Spleen (tissue), 11 donors: ENCODE results near the gene PSME2. TPM values are rescaled to one million over a fixed set of nuclear protein-coding genes. Genes with fewer than 3 reads are reported as not detected.

Source experiments
- DNase-seq: peaks from one replicate; pipeline ENCODE4 v3.0.0-alpha.2; 2020
- H3K27ac ChIP-seq, 8 donors: fragments of 200-600 bp; sonication (generic) in 7 of 8; 1 replicate in 4 of 8; 2 replicates in 4 of 8; pipeline versions ENCODE4 v1.5.0 to v1.8.0; 2016 to 2021; ENCODE audit warnings: inconsistent platforms in 4 of 8, mild to moderate bottlenecking in 4 of 8, moderate library complexity in 1 of 8
- H3K27me3 ChIP-seq, 7 donors: fragments of 200-600 bp; sonication (generic) in 6 of 7; replicated peaks in 1 of 7; 1 replicate in 4 of 7; 2 replicates in 3 of 7; pipeline versions ENCODE4 v1.5.0 to v1.8.0; 2016 to 2021; ENCODE audit warnings: inconsistent platforms in 3 of 7, mild to moderate bottlenecking in 1 of 7
- H3K36me3 ChIP-seq, 6 donors: fragments of 200-600 bp; sonication (generic) in 5 of 6; 1 replicate in 4 of 6; 2 replicates in 2 of 6; pipeline versions ENCODE4 v1.5.0 to v1.8.0; 2016 to 2021; ENCODE audit warnings: inconsistent platforms in 2 of 6
- H3K4me1 ChIP-seq, 6 donors: fragments of 200-600 bp; sonication (generic) in 5 of 6; 1 replicate in 3 of 6; 2 replicates in 3 of 6; pipeline versions ENCODE4 v1.5.0 to v1.8.0; 2016 to 2021; ENCODE audit warnings: inconsistent platforms in 3 of 6
- H3K4me3 ChIP-seq, 8 donors: fragments of 200-600 bp; sonication (generic) in 7 of 8; 1 replicate in 4 of 8; 2 replicates in 4 of 8; pipeline versions ENCODE4 v1.5.0 to v1.8.0; 2016 to 2021; ENCODE audit warnings: inconsistent platforms in 4 of 8, mild to moderate bottlenecking in 4 of 8, moderate library complexity in 2 of 8
- H3K9me3 ChIP-seq, 8 donors: fragments of 200-600 bp; sonication (generic) in 7 of 8; 1 replicate in 4 of 8; 2 replicates in 4 of 8; pipeline versions ENCODE4 v1.5.0 to v1.8.0; 2016 to 2021; ENCODE audit warnings: inconsistent platforms in 4 of 8
- CTCF ChIP-seq, 11 experiments: fragments of 200-600 bp in 7 of 11; fragments of 450-650 bp in 4 of 11; sonication (generic) in 4 of 11; IDR thresholded peaks in 8 of 11; conservative IDR thresholded peaks in 3 of 11; 1 replicate in 7 of 11; 2 replicates in 4 of 11; pipeline versions ENCODE4 v1.4.0 to v1.8.0; 2016 to 2021; ENCODE audit warnings: antibody characterized with exemption in 11 of 11, inconsistent platforms in 4 of 11, mild to moderate bottlenecking in 1 of 11
- POLR2A ChIP-seq, 3 donors: fragments of 450-650 bp; IDR thresholded peaks; one replicate each; pipeline ENCODE4 v1.5.1; 2017; ENCODE audit warnings: antibody characterized with exemption in 3 of 3, mild to moderate bottlenecking in 1 of 3
- POLR2AphosphoS5 ChIP-seq, 3 donors: sonication (generic); formaldehyde crosslinking; IDR thresholded peaks; one replicate each; pipeline ENCODE4 v1.5.1; 2017; ENCODE audit warnings: antibody characterized with exemption in 3 of 3
- WGBS, 5 donors: extraction: QIAGEN DNeasy Blood & Tissue Kit in 3 of 5; methylation state at CpG; one replicate each; pipeline versions ENCODE4 v1.1.5 to v1.1.7; 2013 to 2018; 5-methylcytosine and 5-hydroxymethylcytosine counted together
- intact Hi-C: fragments of 100-400 bp; cut with DNase I; formaldehyde crosslinking; loops from one replicate; pipeline ENCODE4 v1.15.0; 2023; ENCODE audit warnings: low total_unique reads
- polyA plus RNA-seq, 3 donors: library from polyadenylated mRNA; stranded (reverse); fragments of 200-250 nt; gene quantifications; one replicate each; pipeline ENCODE4 v1.2.1, GENCODE V29; 2013
- total RNA-seq, 7 donors: library from RNA; depleted of rRNA in 3 of 7; stranded (reverse); fragments of >200 nt in 3 of 7; fragmentation: NEBNext Ultra II Directional in 4 of 7; extraction: Animal tissue kit (Norgen Biotek cat#: 25700) in 4 of 7; gene quantifications; one replicate each; pipeline versions ENCODE4 v1.1.0 to v1.2.1, GENCODE V29; 2016 to 2021
- donor health status: healthy with polysubstance abuse.
- donor health status: DM: no; HTN: no; CAD: no; lungs with moderate emphysema.
- donor health status: DM: no; HTN: no; CAD: no.
- donor health status: Bipolar disorder and iron deficiency.
- donor health status: healthy.
- donor health status: DM: no; HTN: no; CAD: no.
- donor health status: DM: yes; HTN: yes; CAD: no.

The PSME2 gene
- total and polyA plus RNA-seq, 10 donors: 80.0 to 509 (median 258) TPM

GRCh38 chr14:24160850-24161804, 14.7 kb upstream of the PSME2 start, which contains the start of gene IRF9:
TSS of gene IRF9 (plus strand) at chr14:24161265. CDS start at chr14:24162145, 880 bp downstream.
- Histone ChIP-seq H3K9me3 (no peaks in the 10 kb centered on the region), H3K4me1 (peaks cover 31 to 87% (median 69%) of the 10 kb centered on the region in 6 donors), H3K4me3 (peak within 1 kb of the TSS; percentile 67 to 96 (median 78)), H3K36me3 (peaks cover 26 to 91% (median 76%) of the 10 kb centered on the region in 6 donors), H3K27me3 (no peaks in the 10 kb centered on the region), H3K27ac (peak within 1 kb of the TSS; percentile 92 to 99 (median 97))
- intact Hi-C loops: no loop called here
- peak; percentile 98 for DNase-seq
- TF ChIP-seq CTCF (IDR thresholded peaks at IDR 0.05 in 8 of 11, conservative IDR thresholded peaks at IDR 0.05 in 3 of 11): peak; percentile 92 to 100 (median 98)
- peak; percentile 91 to 97 (median 94) for TF ChIP-seq POLR2AphosphoS5 (IDR thresholded peaks at IDR 0.05)
- peak in 1 of 3 donors; percentile 69 for TF ChIP-seq POLR2A (IDR thresholded peaks at IDR 0.05)
- 0 to 2% (median 0%) methylated on average over 11 to 12 of the region's 12 CpGs for whole genome bisulfite sequencing, 5 donors

- intact Hi-C loops: no loop called here
- peak overlapping the region; percentile 92 to 99 (median 97) for H3K27ac ChIP-seq
Observed at GRCh38 chr14:24160499-24160849, 14.1 kb upstream of the PSME2 start.

GRCh38 chr14:24159777-24160498, 13.5 kb upstream of the PSME2 start:
- TF ChIP-seq POLR2A (IDR thresholded peaks at IDR 0.05) (no peak), POLR2AphosphoS5 (IDR thresholded peaks at IDR 0.05) (peak in 2 of 3 donors; percentile 21 to 35)
- DNase-seq: peak; percentile 80
- WGBS, 5 donors: 91 to 96% (median 95%) methylated on average over 11 of the region's 11 CpGs
- H3K27ac ChIP-seq: peak overlapping the region; percentile 92 to 99 (median 97)
- H3K9me3 ChIP-seq: no peaks in the 10 kb centered on the region
- peaks cover 16 to 91% (median 76%) of the 10 kb centered on the region in 6 donors for H3K36me3 ChIP-seq
- intact Hi-C loops: no loop called here
- peaks cover 31 to 87% (median 64%) of the 10 kb centered on the region in 6 donors for H3K4me1 ChIP-seq
- no peak overlapping the region for H3K4me3 ChIP-seq
- no peaks in the 10 kb centered on the region for H3K27me3 ChIP-seq

More at GRCh38 chr14:24160499-24160849, 14.1 kb upstream of the PSME2 start:
- H3K4me1 ChIP-seq: peaks cover 31 to 87% (median 67%) of the 10 kb centered on the region in 6 donors
- peaks cover 20 to 91% (median 76%) of the 10 kb centered on the region in 6 donors for H3K36me3 ChIP-seq
- no peaks in the 10 kb centered on the region for H3K27me3 ChIP-seq
- TF ChIP-seq POLR2A (IDR thresholded peaks at IDR 0.05): no peak
- 88 to 100% (median 90%) methylated on average over 4 of the region's 4 CpGs for whole genome bisulfite sequencing, 5 donors
- peak overlapping the region in 1 of 8 donors; percentile 82 for H3K4me3 ChIP-seq
- H3K9me3 ChIP-seq: no peaks in the 10 kb centered on the region
- DNase-seq: no peak

GRCh38 chr14:24157331-24157730, 10.9 kb upstream of the PSME2 start:
- DNase-seq: no peak
- H3K4me3 ChIP-seq: no peak overlapping the region
- WGBS, 5 donors: 77 to 88% (median 80%) methylated on average over 12 of the region's 12 CpGs

GRCh38 chr14:24156840-24157239, 10.4 kb upstream of the PSME2 start:
- Histone ChIP-seq H3K36me3 (peaks cover 0 to 91% (median 82%) of the 10 kb centered on the region in 6 donors), H3K27ac (peak overlapping the region in 7 of 8 donors; percentile 21 to 84 (median 69)), H3K27me3 (no peaks in the 10 kb centered on the region), H3K9me3 (no peaks in the 10 kb centered on the region), H3K4me3 (no peak overlapping the region), H3K4me1 (peaks cover 8 to 61% (median 33%) of the 10 kb centered on the region in 6 donors)
- WGBS, 5 donors: 86 to 93% (median 87%) methylated on average over 1 of the region's 1 CpG
- TF ChIP-seq POLR2AphosphoS5 (IDR thresholded peaks at IDR 0.05): no peak
- no peak for TF ChIP-seq CTCF (IDR thresholded peaks at IDR 0.05 in 8 of 11, conservative IDR thresholded peaks at IDR 0.05 in 3 of 11)
- TF ChIP-seq POLR2A (IDR thresholded peaks at IDR 0.05): no peak
- DNase-seq: no peak
- intact Hi-C loops: no loop called here

More at GRCh38 chr14:24157331-24157730, 10.9 kb upstream of the PSME2 start:
- Histone ChIP-seq H3K36me3 (peaks cover 0 to 91% (median 77%) of the 10 kb centered on the region in 6 donors), H3K9me3 (no peaks in the 10 kb centered on the region), H3K27ac (peak overlapping the region in 7 of 8 donors; percentile 4 to 84 (median 69)), H3K27me3 (no peaks in the 10 kb centered on the region), H3K4me1 (peaks cover 10 to 66% (median 37%) of the 10 kb centered on the region in 6 donors)
- TF ChIP-seq POLR2A (IDR thresholded peaks at IDR 0.05): no peak
- peak; percentile 41 to 79 (median 64) for TF ChIP-seq POLR2AphosphoS5 (IDR thresholded peaks at IDR 0.05)
- intact Hi-C loops: no loop called here
